Measurements from ENCODE around the gene LRP2.
"Not testable (repeated sequence)": the region's sequence is repeated elsewhere in the genome, so short reads cannot be mapped to it uniquely, and the experiment has no call there.

The LRP2 gene

GRCh38 chr2:169139993-169140767 is 222.2 kb downstream of the LRP2 start:
- H3K9me3 Mint-ChIP-seq, result no peaks in the 10 kb centered on the region
- peaks cover 24% of the 10 kb centered on the region for H3K4me1 Mint-ChIP-seq
- no peak overlapping the region for H3K4me3 Mint-ChIP-seq
- no peak overlapping the region for H3K27ac Mint-ChIP-seq
- peaks cover 5% of the 10 kb centered on the region for H3K27me3 Mint-ChIP-seq (ENCODE audit: low read depth, poor library complexity)
- no peaks in the 10 kb centered on the region for H3K36me3 Mint-ChIP-seq (ENCODE audit: low read depth)
- DNase-seq, result peak; percentile 10
- no peak for TF ChIP-seq CTCF (IDR thresholded peaks at IDR 0.05)

- H3K27me3 Mint-ChIP-seq (ENCODE audit: low read depth, poor library complexity), result peaks cover 5% of the 10 kb centered on the region
- H3K36me3 Mint-ChIP-seq (ENCODE audit: low read depth), result no peaks in the 10 kb centered on the region
- no peak overlapping the region for H3K27ac Mint-ChIP-seq
- no peaks in the 10 kb centered on the region for H3K9me3 Mint-ChIP-seq
- TF ChIP-seq CTCF (IDR thresholded peaks at IDR 0.05), result no peak
- no peak for DNase-seq
- no peak overlapping the region for H3K4me3 Mint-ChIP-seq
- H3K4me1 Mint-ChIP-seq, result peaks cover 24% of the 10 kb centered on the region
Measured at GRCh38 chr2:169139145-169139544, 223.2 kb downstream of the LRP2 start.

- Mint-ChIP-seq H3K36me3 (ENCODE audit: low read depth) (no peaks in the 10 kb centered on the region), H3K4me1 (peaks cover 24% of the 10 kb centered on the region), H3K4me3 (no peak overlapping the region), H3K27ac (no peak overlapping the region), H3K9me3 (no peaks in the 10 kb centered on the region), H3K27me3 (ENCODE audit: low read depth, poor library complexity) (peaks cover 5% of the 10 kb centered on the region)
- no peak for DNase-seq
- TF ChIP-seq CTCF (IDR thresholded peaks at IDR 0.05), result no peak
Measured at GRCh38 chr2:169137924-169138323, 224.4 kb downstream of the LRP2 start.

- TF ChIP-seq CTCF (IDR thresholded peaks at IDR 0.05), result no peak
- no peak for DNase-seq
- H3K9me3 Mint-ChIP-seq, result no peaks in the 10 kb centered on the region
- H3K36me3 Mint-ChIP-seq (ENCODE audit: low read depth), result no peaks in the 10 kb centered on the region
- H3K4me1 Mint-ChIP-seq, result peaks cover 24% of the 10 kb centered on the region
- no peak overlapping the region for H3K4me3 Mint-ChIP-seq
- H3K27ac Mint-ChIP-seq, result no peak overlapping the region
- peaks cover 5% of the 10 kb centered on the region for H3K27me3 Mint-ChIP-seq (ENCODE audit: low read depth, poor library complexity)
Measured at GRCh38 chr2:169136885-169137534, 225.3 kb downstream of the LRP2 start.

- not testable (repeated sequence) for H3K27me3 Mint-ChIP-seq (ENCODE audit: low read depth, poor library complexity); DNase-seq; H3K36me3 Mint-ChIP-seq (ENCODE audit: low read depth); H3K4me3 Mint-ChIP-seq; H3K9me3 Mint-ChIP-seq; H3K27ac Mint-ChIP-seq
- H3K4me1 Mint-ChIP-seq, result peaks cover 24% of the 10 kb centered on the region
Measured at GRCh38 chr2:169136428-169136827, 225.9 kb downstream of the LRP2 start.

GRCh38 chr2:169134272-169134671 is 228.1 kb downstream of the LRP2 start:
- not testable (repeated sequence) for DNase-seq; H3K4me1 Mint-ChIP-seq; H3K9me3 Mint-ChIP-seq; H3K27ac Mint-ChIP-seq; H3K36me3 Mint-ChIP-seq (ENCODE audit: low read depth); H3K27me3 Mint-ChIP-seq (ENCODE audit: low read depth, poor library complexity); H3K4me3 Mint-ChIP-seq
